Transverse colon (tissue), 3 donors: ENCODE measurements around the gene GIPC1.

ENCODE experiments used
- CTCF ChIP-seq, 5 experiments: fragments of 200-600 bp in 3 of 5; fragments of 450-650 bp in 2 of 5; sonication (generic) in 3 of 5; IDR thresholded peaks; 1 replicate in 2 of 5; 2 replicates in 3 of 5; pipeline ENCODE4 v1.5.1; 2016 to 2017; ENCODE audit warnings: antibody characterized with exemption in 5 of 5, inconsistent platforms in 3 of 5, mild to moderate bottlenecking in 2 of 5, moderate library complexity in 1 of 5
- EP300 ChIP-seq: sonication (generic); formaldehyde crosslinking; IDR thresholded peaks from one replicate; pipeline ENCODE4 v1.6.1; 2017; ENCODE audit warnings: antibody characterized with exemption, low read depth
- POLR2A ChIP-seq: fragments of 450-650 bp; IDR thresholded peaks from one replicate; pipeline ENCODE4 v1.6.1; 2016; ENCODE audit warnings: antibody characterized with exemption, mild to moderate bottlenecking, moderate library complexity

GRCh38 chr19:14496029-14496833 is at the start of gene GIPC1:
- TF ChIP-seq CTCF (IDR thresholded peaks at IDR 0.05) (no peak), POLR2A (peak; percentile 43), EP300 (peak; percentile 31)
